ENCODE measurements around the gene TMEM266.
A peak's percentile ranks its signal among the peaks of the same experiment; 100 is the strongest.

The TMEM266 gene

GRCh38 chr15:76206325-76206976 is 146.7 kb downstream of the TMEM266 start:
- DNase-seq = no peak

- DNase-seq = no peak
Observed at GRCh38 chr15:76208084-76208785, 148.4 kb downstream of the TMEM266 start.

- no peak for DNase-seq
Observed at GRCh38 chr15:76208786-76209424, 149.1 kb downstream of the TMEM266 start.

- DNase-seq = no peak
Observed at GRCh38 chr15:76209523-76209922, 149.7 kb downstream of the TMEM266 start.

- no peak for DNase-seq
Observed at GRCh38 chr15:76209942-76210341, 150.2 kb downstream of the TMEM266 start.

GRCh38 chr15:76215634-76216033 is 155.8 kb downstream of the TMEM266 start:
- no peak for DNase-seq

GRCh38 chr15:76217029-76217881 is 157.5 kb downstream of the TMEM266 start:
- no peak for DNase-seq

- DNase-seq = no peak
Observed at GRCh38 chr15:76217882-76218217, 158.1 kb downstream of the TMEM266 start.

GRCh38 chr15:76221085-76221767 is 161.4 kb downstream of the TMEM266 start:
- no peak for DNase-seq

GRCh38 chr15:76222159-76222558 is 162.4 kb downstream of the TMEM266 start:
- DNase-seq = no peak

GRCh38 chr15:76223521-76223920 is 163.7 kb downstream of the TMEM266 start:
- no peak for DNase-seq

- no peak for DNase-seq
Observed at GRCh38 chr15:76229266-76229665, 169.5 kb downstream of the TMEM266 start.

- no peak for DNase-seq
Observed at GRCh38 chr15:76233921-76234320, 174.1 kb downstream of the TMEM266 start.

GRCh38 chr15:76234337-76234889 is 174.6 kb downstream of the TMEM266 start:
- no peak for DNase-seq

- DNase-seq = peak in 1 of 2 donors; percentile 46
Observed at GRCh38 chr15:76235186-76235826, 175.5 kb downstream of the TMEM266 start.

- DNase-seq = no peak
Observed at GRCh38 chr15:76236350-76236749, 176.6 kb downstream of the TMEM266 start.

- no peak for DNase-seq
Observed at GRCh38 chr15:76239786-76240185, 180.0 kb downstream of the TMEM266 start.

GRCh38 chr15:76245072-76245610 is 185.4 kb downstream of the TMEM266 start:
- DNase-seq = no peak

GRCh38 chr15:76251717-76252116 is 191.9 kb downstream of the TMEM266 start:
- DNase-seq = no peak

- no peak for DNase-seq
Observed at GRCh38 chr15:76252249-76252648, 192.5 kb downstream of the TMEM266 start.

GRCh38 chr15:76253691-76254473 is 194.1 kb downstream of the TMEM266 start:
- DNase-seq = no peak

Data from CD4-positive, alpha-beta T cell treated with Interleukin-1 beta for 1 hour (primary cell).